CD14-positive monocyte (primary cell): Measurements from ENCODE around the gene A4GALT. TPM values are rescaled to one million over a fixed set of nuclear protein-coding genes. Genes with fewer than 3 reads are reported as not detected.

Experiments used
- DNase-seq, 3 donors: peaks; one replicate each; pipeline ENCODE4 v3.0.0-alpha.2; 2011 to 2022
- H2AFZ ChIP-seq: 2 replicates; pipeline ENCODE4 v1.6.0; 2012; ENCODE audit warnings: mild to moderate bottlenecking, low read depth, low read length, inconsistent platforms; ENCODE audit not compliant: insufficient read depth, poor library complexity, severe bottlenecking
- H3K27ac ChIP-seq, 2 donors: 1 replicate in 1 of 2; 2 replicates in 1 of 2; pipeline ENCODE4 v1.5.1; 2012 to 2013; ENCODE audit warnings: low read length in 2 of 2, control low read depth in 1 of 2, inconsistent platforms in 1 of 2, low read depth in 1 of 2, mild to moderate bottlenecking in 1 of 2
- H3K27me3 ChIP-seq, 2 donors: one replicate each; pipeline versions ENCODE4 v1.6.0 to v1.6.1; 2011 to 2013; ENCODE audit warnings: low read length in 2 of 2; ENCODE audit not compliant: control insufficient read depth in 2 of 2, insufficient read depth in 2 of 2
- H3K36me3 ChIP-seq, 2 donors: replicated peaks in 1 of 2; 1 replicate in 1 of 2; 2 replicates in 1 of 2; pipeline versions ENCODE4 v1.5.1 to v1.6.1; 2012 to 2013; ENCODE audit warnings: low read length in 2 of 2, control low read depth in 1 of 2, inconsistent platforms in 1 of 2, mild to moderate bottlenecking in 1 of 2; ENCODE audit not compliant: insufficient read depth in 2 of 2, control insufficient read depth in 1 of 2
- H3K4me1 ChIP-seq, 2 donors: 1 replicate in 1 of 2; 2 replicates in 1 of 2; pipeline versions ENCODE4 v1.5.1 to v1.6.1; 2012 to 2013; ENCODE audit warnings: low read length in 2 of 2, control low read depth in 1 of 2, inconsistent platforms in 1 of 2, mild to moderate bottlenecking in 1 of 2, moderate library complexity in 1 of 2; ENCODE audit not compliant: insufficient read depth in 2 of 2, control insufficient read depth in 1 of 2
- H3K4me2 ChIP-seq: replicated peaks from 2 replicates; pipeline ENCODE3; 2012; ENCODE audit warnings: low read length, moderate library complexity, mild to moderate bottlenecking; ENCODE audit not compliant: poor library complexity, severe bottlenecking; ENCODE audit errors: extremely low read depth
- H3K4me3 ChIP-seq, 3 experiments: fragments of 200-600 bp in 1 of 3; sonication (generic) in 1 of 3; replicated peaks in 1 of 3; 1 replicate in 2 of 3; 2 replicates in 1 of 3; pipeline ENCODE4 v1.5.1; 2011 to 2013; ENCODE audit warnings: low read length in 3 of 3, mild to moderate bottlenecking in 3 of 3, control low read depth in 2 of 3, low read depth in 2 of 3, inconsistent platforms in 1 of 3, moderate library complexity in 1 of 3
- H3K79me2 ChIP-seq: 2 replicates; pipeline ENCODE4 v1.6.0; 2012; ENCODE audit warnings: mild to moderate bottlenecking, control low read depth, inconsistent platforms, low read length, moderate library complexity; ENCODE audit not compliant: insufficient read depth
- H3K9ac ChIP-seq: 2 replicates; pipeline ENCODE4 v1.6.0; 2017; ENCODE audit warnings: low read length, mild to moderate bottlenecking; ENCODE audit not compliant: insufficient read depth, poor library complexity, severe bottlenecking
- H3K9me3 ChIP-seq, 2 donors: replicated peaks in 1 of 2; 1 replicate in 1 of 2; 2 replicates in 1 of 2; pipeline versions ENCODE4 v1.5.1 to v1.6.1; 2012 to 2013; ENCODE audit warnings: low read length in 2 of 2, control low read depth in 1 of 2; ENCODE audit not compliant: control insufficient read depth in 1 of 2, insufficient read depth in 1 of 2
- H4K20me1 ChIP-seq: 2 replicates; pipeline ENCODE4 v1.6.0; 2012; ENCODE audit warnings: mild to moderate bottlenecking, low read length, control low read depth, moderate library complexity; ENCODE audit not compliant: insufficient read depth
- H3K27ac Mint-ChIP-seq, 7 donors: one replicate each; pipeline ENCODE4 v1.8.0; 2020; ENCODE audit warnings: mild to moderate bottlenecking in 7 of 7, mixed read lengths in 7 of 7, moderate library complexity in 6 of 7, inconsistent platforms in 2 of 7
- H3K27me3 Mint-ChIP-seq, 3 donors: one replicate each; pipeline ENCODE4 v1.8.0; 2021 to 2022; ENCODE audit warnings: low read depth in 3 of 3, mild to moderate bottlenecking in 3 of 3, mixed read lengths in 3 of 3, moderate library complexity in 3 of 3, inconsistent platforms in 1 of 3
- H3K36me3 Mint-ChIP-seq, 2 donors: one replicate each; pipeline ENCODE4 v1.8.0; 2020; ENCODE audit warnings: mixed read lengths in 2 of 2, inconsistent platforms in 1 of 2, mild to moderate bottlenecking in 1 of 2
- H3K4me1 Mint-ChIP-seq: one replicate; pipeline ENCODE4 v1.8.0; 2020; ENCODE audit warnings: mild to moderate bottlenecking, mixed read lengths
- H3K4me3 Mint-ChIP-seq, 2 donors: one replicate each; pipeline ENCODE4 v1.8.0; 2020; ENCODE audit warnings: mild to moderate bottlenecking in 2 of 2, mixed read lengths in 2 of 2, moderate library complexity in 1 of 2
- H3K9me3 Mint-ChIP-seq, 7 donors: one replicate each; pipeline ENCODE4 v1.8.0; 2020 to 2022; ENCODE audit warnings: mixed read lengths in 7 of 7, mild to moderate bottlenecking in 6 of 7, moderate library complexity in 6 of 7, inconsistent platforms in 2 of 7
- WGBS: methylation state at CpG from one replicate; pipeline ENCODE4 v1.1.5; 2013; ENCODE audit warnings: missing lambda C conversion rate; ENCODE audit not compliant: insufficient coverage; 5-methylcytosine and 5-hydroxymethylcytosine counted together
- intact Hi-C, 2 donors: fragments of 100-400 bp; cut with micrococcal nuclease; formaldehyde crosslinking; loops; one replicate each; pipeline versions ENCODE4 v1.15.0 to v1.15.1; 2023
- polyA plus RNA-seq, 3 donors: library from polyadenylated mRNA; depleted of rRNA in 1 of 3; unstranded in 2 of 3; stranded (reverse) in 1 of 3; fragments of 300-500 nt in 2 of 3; fragments of >200 nt in 1 of 3; fragmentation: Illumina TruSeq in 2 of 3; gene quantifications; 1 replicate in 2 of 3; 2 replicates in 1 of 3; pipeline ENCODE4 v1.2.3, GENCODE V29; 2012 to 2021
- TF ChIP-seq, protein P1 (sequence below): fragments of 200-600 bp; IDR thresholded peaks from one replicate; pipeline ENCODE4 v1.8.0; 2022; ENCODE audit warnings: antibody characterized with exemption, mild to moderate bottlenecking

Gene A4GALT
- polyA plus RNA-seq, 3 donors: not detected

GRCh38 chr22:42721045-42721434 is 370 bp upstream of the A4GALT start:
- whole genome bisulfite sequencing: 3% methylated on average over 16 of the region's 22 CpGs
- no peak overlapping the region for H2AFZ ChIP-seq
- intact Hi-C loops: no loop called here

GRCh38 chr22:42719656-42720262 is 911 bp downstream of the A4GALT start:
- Mint-ChIP-seq H3K9me3 (peaks cover 0 to 18% (median 8%) of the 10 kb centered on the region in 7 donors), H3K27ac (peak overlapping the region in 1 of 7 donors; percentile 25), H3K27me3 (peaks cover 58 to 79% (median 67%) of the 10 kb centered on the region in 3 donors), H3K4me3 (peak overlapping the region; percentile 75 to 81), H3K36me3 (peaks cover 4 to 15% of the 10 kb centered on the region in 2 donors), H3K4me1 (peaks cover 14% of the 10 kb centered on the region)
- no peak overlapping the region for H3K27ac ChIP-seq
- peaks cover 5 to 9% of the 10 kb centered on the region in 2 donors for H3K4me1 ChIP-seq
- H3K36me3 ChIP-seq: no peaks in the 10 kb centered on the region
- H3K9ac ChIP-seq: no peak overlapping the region
- TF ChIP-seq, protein P1, sequence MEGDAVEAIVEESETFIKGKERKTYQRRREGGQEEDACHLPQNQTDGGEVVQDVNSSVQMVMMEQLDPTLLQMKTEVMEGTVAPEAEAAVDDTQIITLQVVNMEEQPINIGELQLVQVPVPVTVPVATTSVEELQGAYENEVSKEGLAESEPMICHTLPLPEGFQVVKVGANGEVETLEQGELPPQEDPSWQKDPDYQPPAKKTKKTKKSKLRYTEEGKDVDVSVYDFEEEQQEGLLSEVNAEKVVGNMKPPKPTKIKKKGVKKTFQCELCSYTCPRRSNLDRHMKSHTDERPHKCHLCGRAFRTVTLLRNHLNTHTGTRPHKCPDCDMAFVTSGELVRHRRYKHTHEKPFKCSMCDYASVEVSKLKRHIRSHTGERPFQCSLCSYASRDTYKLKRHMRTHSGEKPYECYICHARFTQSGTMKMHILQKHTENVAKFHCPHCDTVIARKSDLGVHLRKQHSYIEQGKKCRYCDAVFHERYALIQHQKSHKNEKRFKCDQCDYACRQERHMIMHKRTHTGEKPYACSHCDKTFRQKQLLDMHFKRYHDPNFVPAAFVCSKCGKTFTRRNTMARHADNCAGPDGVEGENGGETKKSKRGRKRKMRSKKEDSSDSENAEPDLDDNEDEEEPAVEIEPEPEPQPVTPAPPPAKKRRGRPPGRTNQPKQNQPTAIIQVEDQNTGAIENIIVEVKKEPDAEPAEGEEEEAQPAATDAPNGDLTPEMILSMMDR: no peak
- peak overlapping the region in 1 of 3 experiments; percentile 60 for H3K4me3 ChIP-seq
- intact Hi-C loops: no loop called here
- H3K27me3 ChIP-seq: peaks cover 35 to 64% of the 10 kb centered on the region in 2 donors
- H2AFZ ChIP-seq: peak overlapping the region; percentile 35
- no peak for DNase-seq
- no peaks in the 10 kb centered on the region for H3K79me2 ChIP-seq
- 8% methylated on average over 23 of the region's 37 CpGs for WGBS
- no peaks in the 10 kb centered on the region for H3K9me3 ChIP-seq
- H3K4me2 ChIP-seq: peak overlapping the region; percentile 66
- no peaks in the 10 kb centered on the region for H4K20me1 ChIP-seq

More at GRCh38 chr22:42721045-42721434, 370 bp upstream of the A4GALT start:
- Histone ChIP-seq H3K4me2 (peak overlapping the region; percentile 66), H3K9ac (peak overlapping the region; percentile 40), H3K4me3 (peak overlapping the region in 1 of 3 experiments; percentile 45), H3K27ac (no peak overlapping the region), H3K4me1 (peaks cover 5 to 9% of the 10 kb centered on the region in 2 donors), H3K36me3 (no peaks in the 10 kb centered on the region), H3K79me2 (no peaks in the 10 kb centered on the region), H4K20me1 (no peaks in the 10 kb centered on the region), H3K9me3 (no peaks in the 10 kb centered on the region), H3K27me3 (peaks cover 35 to 64% of the 10 kb centered on the region in 2 donors)
- Mint-ChIP-seq H3K4me3 (peak overlapping the region; percentile 73 to 75), H3K4me1 (peaks cover 14% of the 10 kb centered on the region), H3K9me3 (peaks cover 0 to 18% (median 8%) of the 10 kb centered on the region in 7 donors), H3K36me3 (peaks cover 4 to 15% of the 10 kb centered on the region in 2 donors), H3K27ac (peak overlapping the region in 1 of 7 donors; percentile 21), H3K27me3 (peaks cover 62 to 84% (median 69%) of the 10 kb centered on the region in 3 donors)
- no peak for DNase-seq
- TF ChIP-seq, protein P1: no peak
